IMR-90 (cell line): Measurements from ENCODE around the gene MBTPS1. TPM values are rescaled to one million over a fixed set of nuclear protein-coding genes. Genes with fewer than 3 reads are reported as not detected.

Experiments
- ATAC-seq: fragments of 200-7000 bp; cut with Tn5 transposase; 2 replicates; pipeline ENCODE4 v1.9.1; 2020; ENCODE audit warnings: low read depth, mild to moderate bottlenecking, moderate library complexity
- BruUV-seq: library from RNA; stranded (reverse); fragments of 400-500 nt; replicated peaks from 2 replicates; lab custom pipeline; 2021; lab: Mats Ljungman, UMichigan
- CTCF ChIA-PET: fragments of 300-600 bp; formaldehyde crosslinking; extraction: SDS; loops from one replicate; lab custom pipeline; 2021; ENCODE audit warnings: antibody characterized with exemption; lab: Yijun Ruan, JAX
- POLR2A ChIA-PET: fragments of 300-600 bp; sonication (Branson Sonifier 250); formaldehyde crosslinking; loops from one replicate; lab custom pipeline; 2022; ENCODE audit warnings: antibody characterized with exemption; ENCODE audit not compliant: unreplicated experiment; lab: Charles Lee
- DNase-seq: peaks from one replicate; pipeline ENCODE4 v3.0.0; 2013
- H2AFZ ChIP-seq: replicated peaks from 2 replicates; pipeline ENCODE3; 2013; ENCODE audit warnings: low read length, mild to moderate bottlenecking; ENCODE audit not compliant: poor library complexity
- H2AK5ac ChIP-seq: 2 replicates; pipeline ENCODE4 v1.6.1; 2013; ENCODE audit warnings: low read depth, low read length, inconsistent platforms
- H2AK9ac ChIP-seq: replicated peaks from 2 replicates; pipeline ENCODE3; 2013; ENCODE audit warnings: mild to moderate bottlenecking, low read depth, low read length, moderate library complexity; ENCODE audit not compliant: poor library complexity
- H2BK120ac ChIP-seq: 2 replicates; pipeline ENCODE4 v1.6.1; 2013; ENCODE audit warnings: low read depth, low read length, inconsistent platforms
- H2BK15ac ChIP-seq: 3 replicates; pipeline ENCODE4 v1.6.1; 2013; ENCODE audit warnings: low read depth, low read length, inconsistent platforms
- H2BK20ac ChIP-seq: 2 replicates; pipeline ENCODE4 v1.6.1; 2013; ENCODE audit warnings: low read depth, mild to moderate bottlenecking, inconsistent platforms, low read length, moderate library complexity
- H2BK5ac ChIP-seq: 2 replicates; pipeline ENCODE4 v1.6.1; 2013; ENCODE audit warnings: mild to moderate bottlenecking, low read depth, low read length, inconsistent platforms; ENCODE audit not compliant: poor library complexity, severe bottlenecking
- H3K14ac ChIP-seq: replicated peaks from 2 replicates; pipeline ENCODE4 v1.6.1; 2013; ENCODE audit warnings: low read depth, low read length, inconsistent platforms
- H3K18ac ChIP-seq: 2 replicates; pipeline ENCODE4 v1.6.1; 2013; ENCODE audit warnings: low read depth, low read length, control low read depth
- H3K23ac ChIP-seq: 2 replicates; pipeline ENCODE4 v1.6.1; 2013; ENCODE audit warnings: low read depth, low read length, inconsistent platforms
- H3K27ac ChIP-seq: 2 replicates; pipeline ENCODE4 v1.5.1; 2013; ENCODE audit warnings: mild to moderate bottlenecking, control low read depth, low read length; ENCODE audit not compliant: insufficient read depth
- H3K27me3 ChIP-seq: 2 replicates; pipeline ENCODE4 v1.6.1; 2013; ENCODE audit warnings: low read length; ENCODE audit not compliant: control insufficient read depth, insufficient read depth
- H3K36me3 ChIP-seq: 2 replicates; pipeline ENCODE4 v1.6.1; 2013; ENCODE audit warnings: low read length, mixed read lengths; ENCODE audit not compliant: control insufficient read depth, insufficient read depth
- H3K4ac ChIP-seq: 2 replicates; pipeline ENCODE4 v1.6.1; 2013; ENCODE audit warnings: low read depth, low read length, inconsistent platforms
- H3K4me1 ChIP-seq: 2 replicates; pipeline ENCODE4 v1.6.1; 2013; ENCODE audit warnings: low read length, mixed read lengths; ENCODE audit not compliant: control insufficient read depth, insufficient read depth
- H3K4me2 ChIP-seq: 2 replicates; pipeline ENCODE4 v1.6.1; 2013; ENCODE audit warnings: low read depth, mild to moderate bottlenecking, control low read depth, low read length, moderate library complexity
- H3K4me3 ChIP-seq: 2 replicates; pipeline ENCODE4 v1.5.1; 2013; ENCODE audit warnings: low read depth, mild to moderate bottlenecking, control low read depth, low read length, moderate library complexity; ENCODE audit not compliant: insufficient read depth
- H3K56ac ChIP-seq: 2 replicates; pipeline ENCODE4 v1.6.1; 2013; ENCODE audit warnings: low read length, inconsistent platforms; ENCODE audit not compliant: insufficient read depth; ENCODE audit errors: extremely low read depth
- H3K79me1 ChIP-seq, 2 experiments: 2 replicates each; pipeline ENCODE4 v1.6.1; 2013; ENCODE audit warnings: low read length in 2 of 2, inconsistent platforms in 1 of 2, low read depth in 1 of 2
- H3K9ac ChIP-seq: 2 replicates; pipeline ENCODE4 v1.6.1; 2013; ENCODE audit warnings: low read depth, low read length, control low read depth
- H3K9me1 ChIP-seq: 2 replicates; pipeline ENCODE4 v1.6.1; 2013; ENCODE audit warnings: low read length, inconsistent platforms; ENCODE audit not compliant: insufficient read depth
- H3K9me3 ChIP-seq: 2 replicates; pipeline ENCODE4 v1.6.1; 2013; ENCODE audit warnings: low read length; ENCODE audit not compliant: control insufficient read depth, insufficient read depth
- H4K20me1 ChIP-seq: 2 replicates; pipeline ENCODE4 v1.6.1; 2013; ENCODE audit warnings: low read length, inconsistent platforms; ENCODE audit not compliant: insufficient read depth
- H4K5ac ChIP-seq: 2 replicates; pipeline ENCODE4 v1.6.1; 2013; ENCODE audit warnings: mild to moderate bottlenecking, low read depth, low read length, control low read depth
- H4K8ac ChIP-seq, 2 experiments: 2 replicates each; pipeline ENCODE4 v1.6.1; 2013; ENCODE audit warnings: low read depth in 2 of 2, low read length in 2 of 2, control low read depth in 1 of 2, inconsistent platforms in 1 of 2
- H4K91ac ChIP-seq: 2 replicates; pipeline ENCODE4 v1.6.1; 2013; ENCODE audit warnings: low read depth, low read length, inconsistent platforms; ENCODE audit not compliant: insufficient read depth
- CHD1 ChIP-seq: IDR thresholded peaks from 2 replicates; pipeline ENCODE4 v1.6.1; 2012; ENCODE audit warnings: low read depth, low read length, improper control_type of control experiment
- MAFK ChIP-seq: IDR thresholded peaks from 2 replicates; pipeline ENCODE4 v1.6.1; 2012; ENCODE audit warnings: low read depth, low read length, improper control_type of control experiment
- MAZ ChIP-seq: IDR thresholded peaks from 2 replicates; pipeline ENCODE4 v1.6.1; 2012; ENCODE audit warnings: low read depth, mild to moderate bottlenecking, low read length, improper control_type of control experiment, moderate library complexity, borderline replicate concordance
- MXI1 ChIP-seq: IDR thresholded peaks from 2 replicates; pipeline ENCODE4 v1.6.1; 2012; ENCODE audit warnings: low read depth, mild to moderate bottlenecking, low read length, moderate library complexity, borderline replicate concordance
- POLR2A ChIP-seq: IDR thresholded peaks from 2 replicates; pipeline ENCODE4 v1.6.1; 2012; ENCODE audit warnings: mild to moderate bottlenecking, low read depth, low read length
- RAD21 ChIP-seq: IDR thresholded peaks from 2 replicates; pipeline ENCODE4 v1.6.1; 2012; ENCODE audit warnings: low read length, improper control_type of control experiment
- RCOR1 ChIP-seq: IDR thresholded peaks from 2 replicates; pipeline ENCODE4 v1.6.1; 2012; ENCODE audit warnings: mild to moderate bottlenecking, low read length, improper control_type of control experiment; ENCODE audit not compliant: insufficient replicate concordance
- WGBS, 2 experiments: methylation state at CpG; one replicate each; pipeline versions ENCODE4 v1.1.5 to v1.1.7; 2013; ENCODE audit warnings: missing lambda C conversion rate in 2 of 2; ENCODE audit not compliant: insufficient read length in 1 of 2; ENCODE audit errors: extremely low coverage in 2 of 2; 5-methylcytosine and 5-hydroxymethylcytosine counted together
- dilution Hi-C: fragments of 300-500 bp; cut with HindIII; formaldehyde crosslinking; loops from one replicate; pipeline ENCODE4 v1.14.3; 2018; ENCODE audit warnings: low sequenced_read_pairs; ENCODE audit not compliant: unreplicated experiment
- in situ Hi-C: fragments of 300-500 bp; cut with MboI; formaldehyde crosslinking; loops from 3 replicates; pipeline ENCODE4 v1.14.3; 2019; ENCODE audit warnings: low sequenced_read_pairs, inconsistent platforms, mixed read lengths
- intact Hi-C: fragments of 100-400 bp; cut with micrococcal nuclease; formaldehyde crosslinking; loops from 2 replicates; pipeline ENCODE4 v1.10.0; 2022
- polyA plus RNA-seq, 3 experiments: library from polyadenylated mRNA; depleted of rRNA; stranded (reverse); fragments of >200 nt; gene quantifications; 2 replicates each; pipeline ENCODE4 v1.2.3, GENCODE V29; 2012; ENCODE audit warnings: low replicate concordance in 1 of 3
- total RNA-seq: library from RNA; depleted of rRNA; stranded (reverse); fragments of >200 nt; gene quantifications from 2 replicates; pipeline ENCODE4 v1.2.3, GENCODE V29; 2012
- TF ChIP-seq, protein P1 (sequence below): fragments of 150-350 bp; IDR thresholded peaks from 2 replicates; pipeline ENCODE4 v1.6.1; 2016; ENCODE audit warnings: low read depth, mild to moderate bottlenecking, low read length, moderate library complexity, borderline replicate concordance

Gene MBTPS1
- total and polyA plus RNA-seq, 2 of the 4 experiments (the other 2 are of a cell fraction): 59.0 to 70.4 TPM

DNA sequence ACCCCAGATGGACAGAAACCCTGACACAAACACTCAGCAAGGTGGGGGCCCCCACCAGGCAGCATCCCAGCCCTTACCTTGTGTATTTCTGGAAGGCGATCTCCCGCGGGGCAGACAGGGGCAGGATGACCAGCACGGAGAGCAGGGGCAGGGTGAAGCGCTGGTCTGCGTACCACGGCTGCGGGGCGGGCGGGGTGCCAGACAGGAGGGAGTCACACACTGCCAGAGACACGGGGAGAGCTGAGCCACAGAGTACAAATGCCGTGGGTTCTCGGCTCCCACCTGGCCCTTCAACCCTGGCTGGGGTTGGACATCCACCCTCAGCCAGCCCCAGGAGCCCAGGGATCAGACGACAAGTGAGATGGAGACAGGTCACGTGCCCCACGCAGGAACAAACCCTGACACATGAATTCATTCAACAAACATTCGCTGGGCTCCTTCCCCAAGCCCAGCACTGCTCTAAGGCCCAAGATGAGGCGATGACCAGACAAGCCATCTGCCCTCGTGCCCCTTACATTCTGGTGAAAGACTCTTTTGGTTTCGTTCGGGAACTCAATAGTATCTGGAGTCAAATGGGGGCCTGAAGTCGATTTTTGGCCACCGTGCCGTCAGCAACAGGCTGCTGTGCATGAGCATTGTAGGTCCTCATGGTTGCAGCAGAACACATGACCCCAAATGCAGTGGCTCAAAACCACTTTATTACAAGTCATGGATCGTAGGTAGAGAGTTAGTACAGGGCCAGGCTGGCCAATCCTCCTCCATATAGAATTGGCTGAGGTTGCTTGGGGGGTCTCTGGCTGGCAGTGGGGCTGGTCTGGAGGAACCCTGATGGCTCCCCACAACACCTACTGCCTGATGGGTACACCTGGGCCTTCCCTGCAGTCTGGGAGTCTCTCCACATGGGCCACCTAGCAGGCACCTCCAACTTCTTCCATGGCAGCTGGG lies 83.2 kb downstream of the MBTPS1 start (continued):
- no peak for TF ChIP-seq MAFK

DNA sequence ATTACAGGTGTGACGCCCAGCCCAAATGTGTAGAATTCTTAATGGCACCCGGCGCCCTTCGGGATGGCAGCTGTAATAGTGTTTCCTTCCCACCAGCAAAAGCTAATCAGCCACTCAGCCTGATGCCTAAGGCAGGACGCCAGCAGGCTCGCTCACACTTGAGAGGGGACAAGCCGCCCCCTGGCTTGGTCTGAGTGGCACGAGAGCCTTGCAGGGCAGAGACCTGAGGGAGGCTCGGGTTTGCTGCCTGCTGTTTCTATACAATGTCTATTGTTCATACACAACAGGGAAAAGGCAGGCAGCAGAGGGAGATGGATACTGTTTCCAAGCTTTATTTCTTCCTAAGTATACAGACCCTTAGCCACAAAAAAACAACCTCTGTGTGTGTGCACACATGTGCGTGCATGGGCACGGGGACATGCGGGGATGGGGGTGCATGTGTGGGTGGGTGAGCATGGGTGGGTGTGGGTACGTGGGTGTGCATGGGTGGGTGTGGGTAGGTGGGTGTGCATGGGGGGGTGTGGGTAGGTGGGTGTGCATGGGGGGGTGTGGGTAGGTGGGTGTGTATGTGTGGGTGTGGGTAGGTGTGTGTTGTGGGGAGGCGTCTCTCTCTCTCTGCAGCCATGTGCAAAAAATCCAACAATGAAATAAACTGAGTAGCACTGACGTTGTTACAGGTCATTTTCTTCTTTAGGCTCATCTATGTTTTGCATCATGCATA lies 84.1 kb downstream of the MBTPS1 start:
- H2AK9ac ChIP-seq: no peak overlapping the region
- no peak for ATAC-seq
- H3K23ac ChIP-seq: no peak overlapping the region
- ChIA-PET POLR2A (no interaction called here), CTCF (no interaction called here)
- no peak overlapping the region for H2AFZ ChIP-seq
- peaks cover 56% of the 10 kb centered on the region for H3K27me3 ChIP-seq
- no peak for TF ChIP-seq POLR2A
- TF ChIP-seq, protein P1, sequence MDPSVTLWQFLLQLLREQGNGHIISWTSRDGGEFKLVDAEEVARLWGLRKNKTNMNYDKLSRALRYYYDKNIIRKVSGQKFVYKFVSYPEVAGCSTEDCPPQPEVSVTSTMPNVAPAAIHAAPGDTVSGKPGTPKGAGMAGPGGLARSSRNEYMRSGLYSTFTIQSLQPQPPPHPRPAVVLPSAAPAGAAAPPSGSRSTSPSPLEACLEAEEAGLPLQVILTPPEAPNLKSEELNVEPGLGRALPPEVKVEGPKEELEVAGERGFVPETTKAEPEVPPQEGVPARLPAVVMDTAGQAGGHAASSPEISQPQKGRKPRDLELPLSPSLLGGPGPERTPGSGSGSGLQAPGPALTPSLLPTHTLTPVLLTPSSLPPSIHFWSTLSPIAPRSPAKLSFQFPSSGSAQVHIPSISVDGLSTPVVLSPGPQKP: no peak
- no peak for TF ChIP-seq MAZ
- TF ChIP-seq MXI1: no peak
- TF ChIP-seq CHD1: no peak
- no peak for TF ChIP-seq RCOR1
- TF ChIP-seq RAD21: no peak
- H3K4me2 ChIP-seq: no peak overlapping the region
- no peaks in the 10 kb centered on the region; the same call in 1 of the 2 replicates for H3K9me1 ChIP-seq
- dilution Hi-C loops (no loop called here), intact Hi-C loops (no loop called here), in situ Hi-C loops (no loop called here)
- H3K4me3 ChIP-seq: no peak overlapping the region
- no peaks in the 10 kb centered on the region for H4K20me1 ChIP-seq
- H3K4ac ChIP-seq: no peak overlapping the region
- DNase-seq: no peak
- no peak overlapping the region for H3K18ac ChIP-seq
- H4K5ac ChIP-seq: no peak overlapping the region
- H4K8ac ChIP-seq: no peak overlapping the region
- H3K9me3 ChIP-seq: peaks cover 13% of the 10 kb centered on the region
- H4K91ac ChIP-seq: no peak overlapping the region
- no peak overlapping the region for H2BK15ac ChIP-seq
- H3K4me1 ChIP-seq: no peaks in the 10 kb centered on the region
- H3K79me1 ChIP-seq: no peaks in the 10 kb centered on the region
- no peak overlapping the region for H3K9ac ChIP-seq
- no peak overlapping the region for H2AK5ac ChIP-seq
- BruUV-seq: no TSS peak
- no peak overlapping the region for H2BK5ac ChIP-seq
- no peaks in the 10 kb centered on the region for H3K36me3 ChIP-seq
- H3K27ac ChIP-seq: no peak overlapping the region
- no peak overlapping the region for H2BK120ac ChIP-seq
- H2BK20ac ChIP-seq: no peak overlapping the region
- no peak overlapping the region for H3K56ac ChIP-seq
- no peak overlapping the region for H3K14ac ChIP-seq
- no CpG with 5 or more reads among the region's 15 CpGs for WGBS, 2 experiments
